ENCODE data around the gene AOPEP.

Gene AOPEP

GRCh38 chr9:95077053-95077765, 350.7 kb downstream of the AOPEP start:
- DNase-seq (ENCODE audit: low read depth in 2 of 2, low spot score in 1 of 2) = no peak

GRCh38 chr9:95077766-95078370, 351.4 kb downstream of the AOPEP start:
- DNase-seq (ENCODE audit: low read depth in 2 of 2, low spot score in 1 of 2) = no peak

GRCh38 chr9:95078511-95078910, 352.0 kb downstream of the AOPEP start:
- DNase-seq (ENCODE audit: low read depth in 2 of 2, low spot score in 1 of 2) = no peak

GRCh38 chr9:95078939-95079338, 352.4 kb downstream of the AOPEP start:
- no peak for DNase-seq (ENCODE audit: low read depth in 2 of 2, low spot score in 1 of 2)

- no peak for DNase-seq (ENCODE audit: low read depth in 2 of 2, low spot score in 1 of 2)
Observed at GRCh38 chr9:95079461-95079860, 353.0 kb downstream of the AOPEP start.

- no peak for DNase-seq (ENCODE audit: low read depth in 2 of 2, low spot score in 1 of 2)
Observed at GRCh38 chr9:95080961-95081647, 354.6 kb downstream of the AOPEP start.

- DNase-seq (ENCODE audit: low read depth in 2 of 2, low spot score in 1 of 2) = no peak
Observed at GRCh38 chr9:95081998-95082397, 355.5 kb downstream of the AOPEP start.

- no peak for DNase-seq (ENCODE audit: low read depth in 2 of 2, low spot score in 1 of 2)
Observed at GRCh38 chr9:95082401-95083084, 356.0 kb downstream of the AOPEP start.

- no peak for DNase-seq (ENCODE audit: low read depth in 2 of 2, low spot score in 1 of 2)
Observed at GRCh38 chr9:95083086-95083768, 356.7 kb downstream of the AOPEP start.

- DNase-seq (ENCODE audit: low read depth in 2 of 2, low spot score in 1 of 2) = no peak
Observed at GRCh38 chr9:95084254-95084934, 357.9 kb downstream of the AOPEP start.

GRCh38 chr9:95085036-95085770, 358.7 kb downstream of the AOPEP start:
- no peak for DNase-seq (ENCODE audit: low read depth in 2 of 2, low spot score in 1 of 2)

GRCh38 chr9:95085861-95086563, 359.5 kb downstream of the AOPEP start:
- no peak for DNase-seq (ENCODE audit: low read depth in 2 of 2, low spot score in 1 of 2)

- no peak for DNase-seq (ENCODE audit: low read depth in 2 of 2, low spot score in 1 of 2)
Observed at GRCh38 chr9:95086564-95086955, 360.1 kb downstream of the AOPEP start.

- no peak for DNase-seq (ENCODE audit: low read depth in 2 of 2, low spot score in 1 of 2)
Observed at GRCh38 chr9:95087659-95088242, 361.3 kb downstream of the AOPEP start.

- no peak for DNase-seq (ENCODE audit: low read depth in 2 of 2, low spot score in 1 of 2)
Observed at GRCh38 chr9:95088421-95089161, 362.1 kb downstream of the AOPEP start.

GRCh38 chr9:95089257-95090022, 362.9 kb downstream of the AOPEP start:
- no peak for DNase-seq (ENCODE audit: low read depth in 2 of 2, low spot score in 1 of 2)

- no peak for DNase-seq (ENCODE audit: low read depth in 2 of 2, low spot score in 1 of 2)
Observed at GRCh38 chr9:95090023-95090791, 363.7 kb downstream of the AOPEP start.
